ENCODE data around the gene GORASP1.

GORASP1 gene

GRCh38 chr3:39106281-39106811 lies 1.1 kb downstream of the GORASP1 start:
- Histone ChIP-seq H3K36me3 (ENCODE audit: control insufficient read depth in 2 of 2, insufficient read depth in 1 of 2, low read length in 2 of 2) (peaks cover 0 to 11% of the 10 kb centered on the region in 2 experiments; a peak in 1 of 3 replicates), H3K4me3 (ENCODE audit: low read depth, low read length) (peak overlapping the region; percentile 85), H3K4me1 (ENCODE audit: control insufficient read depth, insufficient read depth, low read length) (no peaks in the 10 kb centered on the region), H3K27ac (ENCODE audit: extremely low read depth, low read depth, low read length) (no peak overlapping the region; the same call in 1 of the 2 replicates), H3K9me3 (ENCODE audit: control insufficient read depth, insufficient read depth, low read depth, low read length) (no peaks in the 10 kb centered on the region)
- ChIA-PET POLR2A (no interaction called here), CTCF (interaction anchor here (0.8 to 1.6 kb wide), 4 partner anchors 20 to 186 kb away, joined by 3 to 11 read pairs (median 4); no protein-coding TSS in a partner anchor)
- TF ChIP-seq SCRT2 (tag by site-specific recombination; IDR thresholded peaks at IDR 0.05) (peak; percentile 74), ZNF292 (tag by site-specific recombination; IDR thresholded peaks at IDR 0.05; ENCODE audit: borderline replicate concordance, low read depth) (no peak), ZNF169 (tag by site-specific recombination; IDR thresholded peaks at IDR 0.05) (no peak), ZBTB17 (tag by site-specific recombination; IDR thresholded peaks at IDR 0.05) (peak; percentile 69), PRDM1 (tag by site-specific recombination; IDR thresholded peaks at IDR 0.05) (peak; percentile 76)

GRCh38 chr3:39105687-39106063 lies 1.8 kb downstream of the GORASP1 start:
- H3K4me1 ChIP-seq (ENCODE audit: control insufficient read depth, insufficient read depth, low read length), result no peaks in the 10 kb centered on the region
- POLR2A ChIA-PET, result no interaction called here
- no peaks in the 10 kb centered on the region for H3K9me3 ChIP-seq (ENCODE audit: control insufficient read depth, insufficient read depth, low read depth, low read length)
- CTCF ChIA-PET, result interaction anchor here (0.8 to 1.6 kb wide), 3 partner anchors 84 to 186 kb away, joined by 3 to 11 read pairs (median 5); no protein-coding TSS in a partner anchor
- no peak for TF ChIP-seq ZNF423 (tag by site-specific recombination; IDR thresholded peaks at IDR 0.05)
- TF ChIP-seq ZNF18 (tag by site-specific recombination; IDR thresholded peaks at IDR 0.05), result no peak
- no peak for TF ChIP-seq ATF2 (tag by site-specific recombination; IDR thresholded peaks at IDR 0.05; ENCODE audit: low read depth)
- no peak for TF ChIP-seq ZFHX2 (tag by site-specific recombination; conservative IDR thresholded peaks at IDR 0.05)
- TF ChIP-seq ZNF623 (tag by site-specific recombination; IDR thresholded peaks at IDR 0.05), result peak; percentile 65
- no peak for TF ChIP-seq SCRT2 (tag by site-specific recombination; IDR thresholded peaks at IDR 0.05)
- TF ChIP-seq ZNF416 (tag by site-specific recombination; IDR thresholded peaks at IDR 0.05), result no peak
- H3K27ac ChIP-seq (ENCODE audit: extremely low read depth, low read depth, low read length), result no peak overlapping the region
- H3K36me3 ChIP-seq (ENCODE audit: control insufficient read depth in 2 of 2, insufficient read depth in 1 of 2, low read length in 2 of 2), result peaks cover 0 to 15% of the 10 kb centered on the region in 2 experiments; a peak in 1 of 3 replicates
- no peak overlapping the region for H3K4me3 ChIP-seq (ENCODE audit: low read depth, low read length)

GRCh38 chr3:39104961-39105686 lies 2.3 kb downstream of the GORASP1 start:
- Histone ChIP-seq H3K4me3 (ENCODE audit: low read depth, low read length) (no peak overlapping the region), H3K27ac (ENCODE audit: extremely low read depth, low read depth, low read length) (no peak overlapping the region), H3K4me1 (ENCODE audit: control insufficient read depth, insufficient read depth, low read length) (no peaks in the 10 kb centered on the region), H3K36me3 (ENCODE audit: control insufficient read depth in 2 of 2, insufficient read depth in 1 of 2, low read length in 2 of 2) (peaks cover 0 to 20% of the 10 kb centered on the region in 2 experiments; a peak in 1 of 3 replicates), H3K9me3 (ENCODE audit: control insufficient read depth, insufficient read depth, low read depth, low read length) (no peaks in the 10 kb centered on the region)
- POLR2A ChIA-PET, result no interaction called here
- CTCF ChIA-PET, result interaction anchor here (1.1 to 1.6 kb wide), 3 partner anchors 183 to 187 kb away, joined by 4 to 11 read pairs (median 5); no protein-coding TSS in a partner anchor
- TF ChIP-seq ZNF548 (tag by site-specific recombination; IDR thresholded peaks at IDR 0.05) (peak; percentile 94), ZNF449 (tag by site-specific recombination; IDR thresholded peaks at IDR 0.05) (no peak)
